ENCODE results near the gene MCM10.
"Not testable (repeated sequence)": the region's sequence is repeated elsewhere in the genome, so short reads cannot be mapped to it uniquely, and the experiment has no call there.

DNA sequence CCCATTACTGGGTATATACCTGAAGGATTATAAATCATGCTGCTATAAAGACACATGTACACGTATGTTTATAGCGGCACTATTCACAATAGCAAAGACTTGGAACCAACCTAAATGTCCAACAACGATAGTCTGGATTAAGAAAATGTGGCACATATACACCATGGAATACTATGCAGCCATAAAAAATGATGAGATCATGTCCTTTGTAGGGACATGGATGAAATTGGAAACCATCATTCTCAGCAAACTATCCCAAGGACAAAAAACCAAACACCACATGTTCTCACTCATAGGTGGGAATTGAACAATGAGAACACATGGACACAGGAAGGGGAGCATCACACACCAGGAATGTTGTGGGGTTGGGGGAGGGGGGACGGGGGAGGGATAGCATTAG is 5.5 kb upstream of the MCM10 start:
- TF ChIP-seq, protein P1, sequence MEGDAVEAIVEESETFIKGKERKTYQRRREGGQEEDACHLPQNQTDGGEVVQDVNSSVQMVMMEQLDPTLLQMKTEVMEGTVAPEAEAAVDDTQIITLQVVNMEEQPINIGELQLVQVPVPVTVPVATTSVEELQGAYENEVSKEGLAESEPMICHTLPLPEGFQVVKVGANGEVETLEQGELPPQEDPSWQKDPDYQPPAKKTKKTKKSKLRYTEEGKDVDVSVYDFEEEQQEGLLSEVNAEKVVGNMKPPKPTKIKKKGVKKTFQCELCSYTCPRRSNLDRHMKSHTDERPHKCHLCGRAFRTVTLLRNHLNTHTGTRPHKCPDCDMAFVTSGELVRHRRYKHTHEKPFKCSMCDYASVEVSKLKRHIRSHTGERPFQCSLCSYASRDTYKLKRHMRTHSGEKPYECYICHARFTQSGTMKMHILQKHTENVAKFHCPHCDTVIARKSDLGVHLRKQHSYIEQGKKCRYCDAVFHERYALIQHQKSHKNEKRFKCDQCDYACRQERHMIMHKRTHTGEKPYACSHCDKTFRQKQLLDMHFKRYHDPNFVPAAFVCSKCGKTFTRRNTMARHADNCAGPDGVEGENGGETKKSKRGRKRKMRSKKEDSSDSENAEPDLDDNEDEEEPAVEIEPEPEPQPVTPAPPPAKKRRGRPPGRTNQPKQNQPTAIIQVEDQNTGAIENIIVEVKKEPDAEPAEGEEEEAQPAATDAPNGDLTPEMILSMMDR (conservative IDR thresholded peaks at IDR 0.05; ENCODE audit: low read depth, low read length), result not testable (repeated sequence)
- not testable (repeated sequence) for TF ChIP-seq EZH2 (IDR thresholded peaks at IDR 0.05; ENCODE audit: low read length, unreplicated experiment)

Measured in PC-3 (cell line).